Glutamatergic neuron (in vitro differentiated cells): ENCODE measurements around the gene ZMAT3. TPM values are rescaled to one million over a fixed set of nuclear protein-coding genes. Genes with fewer than 3 reads are reported as not detected.

Experiments used
- DNase-seq: peaks from one replicate; pipeline ENCODE4 v3.0.0; 2022
- H3K27ac Mint-ChIP-seq: one replicate; pipeline ENCODE4 v1.8.0; 2020; ENCODE audit warnings: mild to moderate bottlenecking, mixed read lengths, inconsistent platforms; ENCODE audit not compliant: unreplicated experiment
- H3K27me3 Mint-ChIP-seq: one replicate; pipeline ENCODE4 v1.8.0; 2020; ENCODE audit warnings: mild to moderate bottlenecking, moderate library complexity, mixed read lengths, inconsistent platforms; ENCODE audit not compliant: unreplicated experiment
- H3K36me3 Mint-ChIP-seq: one replicate; pipeline ENCODE4 v1.8.0; 2020; ENCODE audit warnings: mild to moderate bottlenecking, mixed read lengths, inconsistent platforms; ENCODE audit not compliant: unreplicated experiment
- H3K4me1 Mint-ChIP-seq: one replicate; pipeline ENCODE4 v1.8.0; 2020; ENCODE audit warnings: mild to moderate bottlenecking, low read depth, mixed read lengths, inconsistent platforms; ENCODE audit not compliant: unreplicated experiment
- H3K4me3 Mint-ChIP-seq: one replicate; pipeline ENCODE4 v1.8.0; 2020; ENCODE audit warnings: mild to moderate bottlenecking, mixed read lengths, inconsistent platforms; ENCODE audit not compliant: unreplicated experiment
- H3K9me3 Mint-ChIP-seq: one replicate; pipeline ENCODE4 v1.8.0; 2020; ENCODE audit warnings: mild to moderate bottlenecking, moderate library complexity, mixed read lengths, inconsistent platforms; ENCODE audit not compliant: unreplicated experiment
- total RNA-seq: library from RNA; stranded (reverse); fragmentation: NEBNext Ultra II Directional; extraction: Animal tissue kit (Norgen Biotek cat#: 25700); gene quantifications from one replicate; pipeline ENCODE4 v1.2.1, GENCODE V29; 2021; ENCODE audit not compliant: unreplicated experiment
- TF ChIP-seq, protein P1 (sequence below): fragments of 200-600 bp; sonication (generic); IDR thresholded peaks from one replicate; pipeline ENCODE4 v1.5.0; 2021; ENCODE audit not compliant: partially characterized antibody, unreplicated experiment

ZMAT3 gene
- total RNA-seq, 1 donor from 2014 or later, result 14.0 TPM

DNA sequence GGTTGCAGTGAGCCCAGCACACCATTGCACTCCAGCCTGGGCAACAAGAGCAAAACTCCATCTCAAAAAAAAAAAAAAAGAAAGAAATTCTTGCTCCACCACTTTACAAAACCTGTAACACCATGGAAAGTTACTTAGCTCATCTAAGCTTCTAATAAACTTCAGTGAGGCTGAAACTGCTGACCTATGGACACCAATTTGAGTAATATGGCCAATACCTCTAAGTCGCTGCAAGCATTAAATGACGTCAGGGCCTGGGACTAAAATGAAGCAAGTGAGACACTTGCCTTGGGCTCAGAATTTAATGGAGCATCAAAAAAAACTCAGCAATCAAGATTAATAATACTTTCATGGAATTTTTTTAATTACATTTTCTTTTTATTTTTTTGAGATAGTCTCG lies 42.5 kb downstream of the ZMAT3 start:
- peaks cover 4% of the 10 kb centered on the region for H3K9me3 Mint-ChIP-seq
- no peaks in the 10 kb centered on the region for H3K4me1 Mint-ChIP-seq
- no peaks in the 10 kb centered on the region for H3K27me3 Mint-ChIP-seq
- no peak for DNase-seq
- TF ChIP-seq, protein P1, sequence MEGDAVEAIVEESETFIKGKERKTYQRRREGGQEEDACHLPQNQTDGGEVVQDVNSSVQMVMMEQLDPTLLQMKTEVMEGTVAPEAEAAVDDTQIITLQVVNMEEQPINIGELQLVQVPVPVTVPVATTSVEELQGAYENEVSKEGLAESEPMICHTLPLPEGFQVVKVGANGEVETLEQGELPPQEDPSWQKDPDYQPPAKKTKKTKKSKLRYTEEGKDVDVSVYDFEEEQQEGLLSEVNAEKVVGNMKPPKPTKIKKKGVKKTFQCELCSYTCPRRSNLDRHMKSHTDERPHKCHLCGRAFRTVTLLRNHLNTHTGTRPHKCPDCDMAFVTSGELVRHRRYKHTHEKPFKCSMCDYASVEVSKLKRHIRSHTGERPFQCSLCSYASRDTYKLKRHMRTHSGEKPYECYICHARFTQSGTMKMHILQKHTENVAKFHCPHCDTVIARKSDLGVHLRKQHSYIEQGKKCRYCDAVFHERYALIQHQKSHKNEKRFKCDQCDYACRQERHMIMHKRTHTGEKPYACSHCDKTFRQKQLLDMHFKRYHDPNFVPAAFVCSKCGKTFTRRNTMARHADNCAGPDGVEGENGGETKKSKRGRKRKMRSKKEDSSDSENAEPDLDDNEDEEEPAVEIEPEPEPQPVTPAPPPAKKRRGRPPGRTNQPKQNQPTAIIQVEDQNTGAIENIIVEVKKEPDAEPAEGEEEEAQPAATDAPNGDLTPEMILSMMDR, result no peak
- peaks cover 5% of the 10 kb centered on the region for H3K36me3 Mint-ChIP-seq
- H3K4me3 Mint-ChIP-seq, result no peak overlapping the region
- H3K27ac Mint-ChIP-seq, result no peak overlapping the region

DNA sequence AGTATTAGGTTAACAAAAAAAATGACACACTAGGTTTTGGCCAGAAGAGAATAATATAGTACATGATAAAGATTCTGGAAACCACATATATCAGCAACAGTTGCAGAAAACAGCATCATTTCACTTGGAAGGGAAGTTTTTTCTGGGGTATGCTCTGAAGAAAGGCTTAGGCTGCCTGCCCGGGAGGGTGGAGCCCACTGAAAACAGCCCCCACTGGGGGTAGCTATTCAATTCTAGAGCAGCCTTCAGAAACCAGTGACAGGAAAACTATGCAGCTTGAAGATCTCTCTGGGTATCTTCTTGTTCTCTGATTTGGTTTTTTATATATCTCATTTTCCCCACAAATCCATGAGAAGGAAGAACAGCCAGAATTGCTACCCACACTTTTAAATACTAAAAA lies 43.2 kb downstream of the ZMAT3 start:
- TF ChIP-seq, protein P1, result no peak
- peaks cover 4% of the 10 kb centered on the region for H3K9me3 Mint-ChIP-seq
- H3K36me3 Mint-ChIP-seq, result peaks cover 5% of the 10 kb centered on the region
- no peak for DNase-seq
- no peaks in the 10 kb centered on the region for H3K4me1 Mint-ChIP-seq
- H3K27me3 Mint-ChIP-seq, result no peaks in the 10 kb centered on the region
- no peak overlapping the region for H3K27ac Mint-ChIP-seq
- H3K4me3 Mint-ChIP-seq, result no peak overlapping the region

DNA sequence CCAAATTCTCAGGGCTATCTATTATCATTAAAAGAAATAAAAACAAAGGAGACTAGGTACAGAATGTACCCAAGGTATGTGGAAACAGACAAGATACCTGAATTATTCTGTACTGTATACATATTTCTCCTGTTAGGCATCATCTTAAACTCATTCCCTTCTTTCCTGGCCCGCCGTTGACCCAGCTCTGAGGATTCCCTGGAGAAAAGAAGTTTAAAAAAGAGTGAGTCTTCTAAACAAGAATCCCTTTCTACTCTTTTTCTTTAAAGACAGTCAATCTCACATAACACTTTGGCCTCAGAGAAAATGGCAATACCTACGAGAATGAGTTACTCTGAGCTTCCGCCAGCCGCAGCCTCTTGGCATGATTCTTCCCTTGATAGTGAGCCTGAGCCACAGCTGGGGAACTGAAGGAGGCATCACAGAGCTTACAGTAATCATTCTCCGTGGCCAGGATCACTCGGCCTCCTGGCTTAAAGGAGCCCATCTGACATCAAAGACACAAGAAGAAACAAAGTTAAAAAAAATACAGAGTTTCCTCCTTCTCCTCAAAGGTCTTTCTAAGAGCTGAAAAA lies 44.2 kb downstream of the ZMAT3 start:
- Mint-ChIP-seq H3K36me3 (peaks cover 5% of the 10 kb centered on the region), H3K27me3 (no peaks in the 10 kb centered on the region), H3K4me1 (no peaks in the 10 kb centered on the region), H3K27ac (no peak overlapping the region), H3K4me3 (no peak overlapping the region), H3K9me3 (peaks cover 4% of the 10 kb centered on the region)
- DNase-seq, result no peak
- TF ChIP-seq, protein P1, result no peak

DNA sequence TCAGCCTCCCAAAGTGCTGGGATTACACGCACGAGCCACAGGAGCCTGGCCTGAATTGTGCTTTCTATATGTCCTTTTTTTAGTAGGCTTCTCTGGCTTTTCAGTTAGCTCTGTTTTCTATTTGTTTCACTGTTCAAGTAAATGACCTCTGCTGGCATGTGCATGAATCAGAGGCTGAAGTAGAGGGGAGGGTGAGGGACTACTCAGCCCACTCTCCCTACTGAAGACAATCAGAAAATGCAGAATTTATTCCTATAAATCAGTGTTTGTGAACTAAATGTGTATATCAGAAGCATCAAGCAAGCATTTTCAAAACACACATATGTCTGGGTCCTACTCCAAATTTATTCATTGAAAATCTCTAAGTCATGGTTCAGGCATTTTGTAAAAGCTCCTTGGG lies 45.0 kb downstream of the ZMAT3 start:
- H3K36me3 Mint-ChIP-seq, result peaks cover 5% of the 10 kb centered on the region
- no peak overlapping the region for H3K4me3 Mint-ChIP-seq
- no peaks in the 10 kb centered on the region for H3K4me1 Mint-ChIP-seq
- no peak for DNase-seq
- no peaks in the 10 kb centered on the region for H3K27me3 Mint-ChIP-seq
- peaks cover 4% of the 10 kb centered on the region for H3K9me3 Mint-ChIP-seq
- TF ChIP-seq, protein P1, result no peak
- H3K27ac Mint-ChIP-seq, result no peak overlapping the region

DNA sequence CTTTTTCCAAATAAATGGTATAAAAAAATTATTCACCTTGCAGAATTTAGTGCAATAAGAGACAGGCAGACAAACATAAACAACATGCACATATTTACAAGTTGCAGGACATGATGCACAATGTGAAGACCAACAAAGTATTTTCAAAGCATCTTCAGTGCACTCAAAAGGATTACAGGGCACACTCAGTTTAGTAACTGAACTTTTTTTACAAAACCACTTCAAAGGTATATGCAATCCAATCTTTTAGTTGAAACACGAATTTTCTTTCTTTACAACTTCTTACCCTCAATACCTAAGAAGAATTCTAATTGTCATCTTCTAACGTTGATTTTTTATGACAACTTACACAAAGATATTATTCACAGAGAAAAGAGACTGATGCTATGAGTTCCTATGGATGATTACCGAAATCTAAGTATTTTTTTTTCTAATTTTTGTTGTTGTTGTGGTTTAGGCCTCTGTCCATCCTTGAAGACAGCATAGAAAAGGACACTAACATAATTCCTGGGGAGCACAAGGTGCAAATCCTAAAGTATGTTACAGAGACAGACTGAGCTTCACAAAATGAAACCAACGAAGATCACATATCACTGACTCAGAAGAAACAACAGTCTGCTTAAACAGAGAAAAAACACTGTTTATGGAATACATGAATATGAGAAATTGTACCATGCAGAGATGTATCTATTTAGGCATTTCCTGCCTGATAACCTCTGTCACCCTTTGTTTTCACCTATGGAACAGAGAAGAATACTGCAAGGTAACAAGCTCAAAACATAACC lies 50.3 kb downstream of the ZMAT3 start:
- Mint-ChIP-seq H3K9me3 (no peaks in the 10 kb centered on the region), H3K36me3 (no peaks in the 10 kb centered on the region), H3K4me3 (no peak overlapping the region), H3K27me3 (no peaks in the 10 kb centered on the region), H3K27ac (no peak overlapping the region), H3K4me1 (peaks cover 1% of the 10 kb centered on the region)
- TF ChIP-seq, protein P1, result no peak
- no peak for DNase-seq
